ENCODE results near the gene CYP11A1.

- TF ChIP-seq, protein P1, sequence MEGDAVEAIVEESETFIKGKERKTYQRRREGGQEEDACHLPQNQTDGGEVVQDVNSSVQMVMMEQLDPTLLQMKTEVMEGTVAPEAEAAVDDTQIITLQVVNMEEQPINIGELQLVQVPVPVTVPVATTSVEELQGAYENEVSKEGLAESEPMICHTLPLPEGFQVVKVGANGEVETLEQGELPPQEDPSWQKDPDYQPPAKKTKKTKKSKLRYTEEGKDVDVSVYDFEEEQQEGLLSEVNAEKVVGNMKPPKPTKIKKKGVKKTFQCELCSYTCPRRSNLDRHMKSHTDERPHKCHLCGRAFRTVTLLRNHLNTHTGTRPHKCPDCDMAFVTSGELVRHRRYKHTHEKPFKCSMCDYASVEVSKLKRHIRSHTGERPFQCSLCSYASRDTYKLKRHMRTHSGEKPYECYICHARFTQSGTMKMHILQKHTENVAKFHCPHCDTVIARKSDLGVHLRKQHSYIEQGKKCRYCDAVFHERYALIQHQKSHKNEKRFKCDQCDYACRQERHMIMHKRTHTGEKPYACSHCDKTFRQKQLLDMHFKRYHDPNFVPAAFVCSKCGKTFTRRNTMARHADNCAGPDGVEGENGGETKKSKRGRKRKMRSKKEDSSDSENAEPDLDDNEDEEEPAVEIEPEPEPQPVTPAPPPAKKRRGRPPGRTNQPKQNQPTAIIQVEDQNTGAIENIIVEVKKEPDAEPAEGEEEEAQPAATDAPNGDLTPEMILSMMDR (IDR thresholded peaks at IDR 0.05): no peak
- TF ChIP-seq ELK1 (IDR thresholded peaks at IDR 0.05; ENCODE audit: low read depth, low read length): no peak
- TF ChIP-seq CBX2 (IDR thresholded peaks at IDR 0.05; ENCODE audit: borderline replicate concordance, low read depth): no peak
- no peak for TF ChIP-seq JUN (IDR thresholded peaks at IDR 0.05)
- no peak for TF ChIP-seq POLR2AphosphoS2 (conservative IDR thresholded peaks at IDR 0.05; ENCODE audit: low read length)
- no peak for TF ChIP-seq MAZ (IDR thresholded peaks at IDR 0.05; ENCODE audit: borderline replicate concordance, low read depth, low read length)
- no peak for TF ChIP-seq PHF8 (IDR thresholded peaks at IDR 0.05; ENCODE audit: borderline replicate concordance, low read depth)
- no peak for TF ChIP-seq POLR2A (IDR thresholded peaks at IDR 0.05; ENCODE audit: low read length)
- no peak for TF ChIP-seq RARB (CRISPR knock-in tag; IDR thresholded peaks at IDR 0.05)
- TF ChIP-seq KDM1A (IDR thresholded peaks at IDR 0.05; ENCODE audit: low read depth): no peak
Measured at GRCh38 chr15:74414081-74414580, 46.7 kb upstream of the CYP11A1 start.
